Heart right ventricle (tissue), 16 donors: ENCODE results near the gene MTCL1. TPM values are rescaled to one million over a fixed set of nuclear protein-coding genes. Genes with fewer than 3 reads are reported as not detected.

Experiments
- ATAC-seq, 8 donors: fragments of 200-7000 bp; cut with Tn5 transposase; one replicate each; pipeline ENCODE4 v1.9.1; 2020; ENCODE audit warnings: mild to moderate bottlenecking in 8 of 8, moderate library complexity in 8 of 8, moderate number of reproducible peaks in 1 of 8
- DNase-seq, 2 donors: peaks; one replicate each; pipeline ENCODE4 v3.0.0-alpha.2; 2020
- H3K27ac ChIP-seq, 10 donors: fragments of 200-600 bp; sonication (generic) in 2 of 10; one replicate each; pipeline versions ENCODE4 v1.5.0 to v1.8.0; 2020 to 2022; ENCODE audit warnings: mild to moderate bottlenecking in 3 of 10
- H3K27me3 ChIP-seq, 7 donors: fragments of 200-600 bp; one replicate each; pipeline ENCODE4 v1.8.0; 2021 to 2022; ENCODE audit warnings: mild to moderate bottlenecking in 2 of 7
- H3K36me3 ChIP-seq, 9 donors: fragments of 200-600 bp; sonication (generic) in 1 of 9; one replicate each; pipeline versions ENCODE4 v1.5.0 to v1.8.0; 2020 to 2022; ENCODE audit warnings: mild to moderate bottlenecking in 2 of 9
- H3K4me1 ChIP-seq, 9 donors: fragments of 200-600 bp; sonication (generic) in 1 of 9; one replicate each; pipeline versions ENCODE4 v1.5.0 to v1.8.0; 2020 to 2022; ENCODE audit warnings: mild to moderate bottlenecking in 4 of 9
- H3K4me3 ChIP-seq, 10 donors: fragments of 200-600 bp; sonication (generic) in 2 of 10; one replicate each; pipeline versions ENCODE4 v1.5.0 to v1.8.0; 2020 to 2022; ENCODE audit warnings: mild to moderate bottlenecking in 7 of 10, moderate library complexity in 2 of 10
- H3K9me3 ChIP-seq, 11 donors: fragments of 200-600 bp in 10 of 11; sonication (generic) in 2 of 11; one replicate each; pipeline versions ENCODE4 v1.5.0 to v1.8.0; 2013 to 2022; ENCODE audit warnings: mild to moderate bottlenecking in 2 of 11, control low read depth in 1 of 11, moderate library complexity in 1 of 11
- CTCF ChIP-seq, 9 donors: fragments of 200-600 bp; sonication (generic) in 2 of 9; IDR thresholded peaks; one replicate each; pipeline versions ENCODE4 v1.5.0 to v1.8.0; 2021 to 2022; ENCODE audit warnings: antibody characterized with exemption in 9 of 9, mild to moderate bottlenecking in 5 of 9, moderate library complexity in 1 of 9
- WGBS, 2 donors: extraction: QIAGEN DNeasy Blood & Tissue Kit; methylation state at CpG; one replicate each; pipeline ENCODE4 v1.1.7; 2013; ENCODE audit warnings: inconsistent platforms in 1 of 2; 5-methylcytosine and 5-hydroxymethylcytosine counted together
- intact Hi-C, 10 donors: fragments of 100-400 bp; cut with DNase I; formaldehyde crosslinking; loops; one replicate each; pipeline versions ENCODE4 v1.11.1 to v1.14.2; 2022
- polyA plus RNA-seq, 2 donors: library from polyadenylated mRNA; stranded (reverse); fragments of 200-250 nt; gene quantifications; one replicate each; pipeline ENCODE4 v1.2.3, GENCODE V29; 2013
- total RNA-seq, 10 donors: library from RNA; stranded (reverse); fragmentation: NEBNext Ultra II Directional in 3 of 10; extraction: Animal tissue kit (Norgen Biotek cat#: 25700) in 3 of 10; gene quantifications; one replicate each; pipeline versions ENCODE4 v1.2.1 to v1.2.4, GENCODE V29; 2021 to 2023
- donor health status: Arrhythmogenic right ventricular cardiomyopathy.
- donor health status: ischemic (EF 13 %, LVEDD 7.1; RV severe dilation, severe dysfunction).
- donor health status: healthy with polysubstance abuse.
- donor health status: DM: no; HTN: yes; CAD: no.
- donor health status: DM: no; HTN: no; CAD: no.
- donor health status: ischemic (EF 25% LVEDD 6.9; RV normal size, moderate dysfunction).
- donor health status: ischemic (EF 25% LVEDD 5.7; RV mildly dilated, moderate dysfunction).
- donor health status: healthy.
- donor health status: DM: yes; HTN: yes; CAD: no.
- donor health status: Ischemic cardiomyopathy.
- donor health status: ischemic (EF 35%, LVEDD 5.7; RV mildly dilated, moderate dysfunction).
- donor health status: nonischemic (EF 11% LVEDD 7.7; RV severe dilation, severe dysfunction).
- donor health status: DM: yes; HTN: yes; CAD: no.
- donor health status: PGD.
- donor health status: ischemic (EF 29% LVEDD 5.4; RV normal size, mild dysfunction).
- donor health status: nonischemic (EF 23%, LVEDD 6.1; RV moderate dilation, normal function).

MTCL1 gene
- total and polyA plus RNA-seq, 12 donors, result 1.9 to 17.2 (median 8.8) TPM

- intact Hi-C loops, result no loop called here
- DNase-seq, result no peak
- H3K4me1 ChIP-seq, result no peaks in the 10 kb centered on the region
Observed at GRCh38 chr18:8722946-8723820, 17.8 kb downstream of the MTCL1 start.

GRCh38 chr18:8724452-8724851 lies 19.1 kb downstream of the MTCL1 start:
- Histone ChIP-seq H3K36me3 (peaks cover 0 to 17% (median 0%) of the 10 kb centered on the region in 9 donors), H3K4me3 (no peak overlapping the region), H3K4me1 (no peaks in the 10 kb centered on the region), H3K9me3 (peaks cover 0 to 5% (median 0%) of the 10 kb centered on the region in 11 donors), H3K27me3 (no peaks in the 10 kb centered on the region), H3K27ac (no peak overlapping the region)
- DNase-seq, result no peak
- intact Hi-C loops, result no loop called here
- WGBS, 2 donors, result 79 to 93% methylated on average over 6 of the region's 6 CpGs
- no peak for TF ChIP-seq CTCF (IDR thresholded peaks at IDR 0.05)
- no peak for ATAC-seq

More at GRCh38 chr18:8722946-8723820, 17.8 kb downstream of the MTCL1 start:
- H3K27ac ChIP-seq, result no peak overlapping the region
- WGBS, 2 donors, result 89 to 90% methylated on average over 13 of the region's 13 CpGs
- no peak for ATAC-seq
- H3K9me3 ChIP-seq, result peaks cover 0 to 5% (median 0%) of the 10 kb centered on the region in 11 donors
- no peaks in the 10 kb centered on the region for H3K27me3 ChIP-seq
- peaks cover 0 to 23% (median 0%) of the 10 kb centered on the region in 9 donors for H3K36me3 ChIP-seq
- H3K4me3 ChIP-seq, result no peak overlapping the region
- no peak for TF ChIP-seq CTCF (IDR thresholded peaks at IDR 0.05)

GRCh38 chr18:8726281-8726680 lies 20.9 kb downstream of the MTCL1 start:
- ATAC-seq (no peak), DNase-seq (no peak)
- no peaks in the 10 kb centered on the region for H3K27me3 ChIP-seq
- intact Hi-C loops, result no loop called here
- H3K27ac ChIP-seq, result no peak overlapping the region
- peaks cover 0 to 13% (median 11%) of the 10 kb centered on the region in 9 donors for H3K4me1 ChIP-seq
- no peak for TF ChIP-seq CTCF (IDR thresholded peaks at IDR 0.05)
- 98 to 99% methylated on average over 17 of the region's 17 CpGs for WGBS, 2 donors
- H3K9me3 ChIP-seq, result peaks cover 0 to 5% (median 0%) of the 10 kb centered on the region in 11 donors
- peaks cover 0 to 4% (median 0%) of the 10 kb centered on the region in 9 donors for H3K36me3 ChIP-seq
- no peak overlapping the region for H3K4me3 ChIP-seq

GRCh38 chr18:8726963-8727705 lies 21.8 kb downstream of the MTCL1 start:
- intact Hi-C loops, result no loop called here
- Histone ChIP-seq H3K9me3 (peaks cover 0 to 5% (median 0%) of the 10 kb centered on the region in 11 donors), H3K4me3 (no peak overlapping the region), H3K36me3 (peaks cover 0 to under 1% (median 0%) of the 10 kb centered on the region in 9 donors), H3K27me3 (no peaks in the 10 kb centered on the region), H3K4me1 (peaks cover 0 to 13% (median 11%) of the 10 kb centered on the region in 9 donors), H3K27ac (no peak overlapping the region)
- WGBS, 2 donors, result 96% methylated on average over 4 of the region's 4 CpGs
- no peak for DNase-seq
- no peak for TF ChIP-seq CTCF (IDR thresholded peaks at IDR 0.05)
- no peak for ATAC-seq
